ENCODE data around the gene CYP2U1. TPM values are rescaled to one million over a fixed set of nuclear protein-coding genes. Genes with fewer than 3 reads are reported as not detected.

The CYP2U1 gene
- total RNA-seq, 1 donor from 2014 or later, result 9.0 TPM

DNA sequence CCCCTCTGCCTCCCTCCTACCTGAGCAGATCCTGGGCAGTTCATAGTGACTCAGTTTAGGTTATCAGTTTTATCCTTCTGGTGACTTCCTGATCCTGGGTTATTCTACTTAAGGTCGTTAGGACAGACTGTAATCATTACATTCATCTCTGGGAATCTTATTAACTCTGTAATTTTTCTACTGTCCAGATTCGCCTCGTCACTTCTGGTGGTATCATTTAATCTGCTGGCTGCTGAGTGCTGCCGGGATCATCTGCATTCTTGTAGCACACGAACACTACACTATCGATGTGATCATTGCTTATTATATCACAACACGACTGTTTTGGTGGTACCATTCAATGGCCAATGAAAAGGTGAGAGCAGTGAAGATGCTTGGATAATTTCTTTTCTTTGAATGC, 23.0 kb upstream of the CYP2U1 start:
- H3K9me3 ChIP-seq, result no peaks in the 10 kb centered on the region
- TF ChIP-seq, protein P1, sequence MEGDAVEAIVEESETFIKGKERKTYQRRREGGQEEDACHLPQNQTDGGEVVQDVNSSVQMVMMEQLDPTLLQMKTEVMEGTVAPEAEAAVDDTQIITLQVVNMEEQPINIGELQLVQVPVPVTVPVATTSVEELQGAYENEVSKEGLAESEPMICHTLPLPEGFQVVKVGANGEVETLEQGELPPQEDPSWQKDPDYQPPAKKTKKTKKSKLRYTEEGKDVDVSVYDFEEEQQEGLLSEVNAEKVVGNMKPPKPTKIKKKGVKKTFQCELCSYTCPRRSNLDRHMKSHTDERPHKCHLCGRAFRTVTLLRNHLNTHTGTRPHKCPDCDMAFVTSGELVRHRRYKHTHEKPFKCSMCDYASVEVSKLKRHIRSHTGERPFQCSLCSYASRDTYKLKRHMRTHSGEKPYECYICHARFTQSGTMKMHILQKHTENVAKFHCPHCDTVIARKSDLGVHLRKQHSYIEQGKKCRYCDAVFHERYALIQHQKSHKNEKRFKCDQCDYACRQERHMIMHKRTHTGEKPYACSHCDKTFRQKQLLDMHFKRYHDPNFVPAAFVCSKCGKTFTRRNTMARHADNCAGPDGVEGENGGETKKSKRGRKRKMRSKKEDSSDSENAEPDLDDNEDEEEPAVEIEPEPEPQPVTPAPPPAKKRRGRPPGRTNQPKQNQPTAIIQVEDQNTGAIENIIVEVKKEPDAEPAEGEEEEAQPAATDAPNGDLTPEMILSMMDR (IDR thresholded peaks at IDR 0.05), result no peak
- no peaks in the 10 kb centered on the region for H3K27me3 ChIP-seq
- intact Hi-C loops (cut with DNase I), result no loop called here
- H3K4me1 ChIP-seq, result no peaks in the 10 kb centered on the region
- ATAC-seq (no peak), DNase-seq (no peak)
- no peak overlapping the region for H3K27ac ChIP-seq
- H3K36me3 ChIP-seq, result peaks cover 10% of the 10 kb centered on the region
- no peak overlapping the region for H3K4me3 ChIP-seq

DNA sequence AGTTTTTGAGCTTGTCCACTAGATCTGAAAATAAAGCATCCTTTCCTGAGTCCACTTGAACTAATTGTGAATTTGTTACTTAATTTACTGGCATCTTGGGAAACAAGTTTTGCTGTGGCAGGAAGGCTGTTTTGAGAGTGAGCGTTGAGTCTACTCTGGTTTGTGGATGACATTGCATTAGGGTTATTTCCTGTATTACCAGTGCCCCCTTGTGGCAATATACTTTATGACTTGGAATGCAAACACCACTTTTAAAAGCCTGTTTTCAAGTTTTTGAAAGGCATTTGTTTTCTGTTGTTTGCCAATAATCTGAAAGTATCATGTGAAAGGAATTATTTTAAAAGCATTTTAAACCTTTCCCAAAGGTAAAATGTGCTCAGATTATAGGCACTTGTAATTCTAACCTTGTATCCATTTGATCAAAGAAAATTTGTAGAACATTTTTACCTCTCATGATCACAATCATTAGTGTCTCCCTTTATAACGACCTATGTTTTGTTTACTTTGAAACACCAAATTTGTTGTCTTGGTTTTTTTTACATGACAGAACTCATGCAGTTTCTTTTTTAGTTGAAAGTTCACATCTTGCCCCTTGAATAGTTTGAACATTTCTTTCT, 18.0 kb upstream of the CYP2U1 start:
- Histone ChIP-seq H3K27me3 (no peaks in the 10 kb centered on the region), H3K4me1 (no peaks in the 10 kb centered on the region), H3K4me3 (no peak overlapping the region), H3K9me3 (no peaks in the 10 kb centered on the region), H3K27ac (no peak overlapping the region), H3K36me3 (peaks cover 6% of the 10 kb centered on the region)
- DNase-seq, result no peak
- peak; percentile 98 for ATAC-seq
- TF ChIP-seq, protein P1 (IDR thresholded peaks at IDR 0.05), result peak; percentile 83
- intact Hi-C loops (cut with DNase I), result loop anchor here (5.0 to 10.0 kb wide), 2 partner anchors 89 to 156 kb away; partner anchors contain the start of gene SGMS2

DNA sequence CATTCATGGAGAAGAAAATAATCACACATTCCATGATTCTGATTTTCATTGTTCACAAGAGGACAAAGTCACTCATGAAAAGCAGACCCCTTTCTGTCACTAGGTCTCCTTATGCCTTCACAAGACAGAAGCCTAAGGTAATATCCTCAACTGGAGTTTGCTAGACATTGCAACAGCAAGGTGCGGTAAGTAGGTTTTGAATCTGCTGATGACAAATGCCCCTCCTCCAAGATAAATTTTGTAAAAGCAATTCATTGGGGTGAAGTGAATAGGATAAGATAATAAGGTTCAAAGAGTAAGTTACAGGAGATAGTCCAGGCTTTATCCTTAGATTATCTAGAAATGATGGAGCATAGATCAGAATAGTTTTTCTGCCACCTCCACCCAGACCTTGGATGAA, 16.1 kb upstream of the CYP2U1 start:
- Histone ChIP-seq H3K27ac (no peak overlapping the region), H3K9me3 (peaks cover 6% of the 10 kb centered on the region), H3K27me3 (no peaks in the 10 kb centered on the region), H3K4me3 (no peak overlapping the region), H3K4me1 (no peaks in the 10 kb centered on the region), H3K36me3 (no peaks in the 10 kb centered on the region)
- intact Hi-C loops (cut with DNase I), result loop anchor here (10.0 kb wide), 1 partner anchor 90 kb away; the partner anchor contains the start of gene SGMS2
- DNase-seq, result no peak
- TF ChIP-seq, protein P1 (IDR thresholded peaks at IDR 0.05), result no peak
- no peak for ATAC-seq

GRCh38 chr4:107916623-107917022, 14.7 kb upstream of the CYP2U1 start:
- Histone ChIP-seq H3K4me3 (no peak overlapping the region), H3K27me3 (no peaks in the 10 kb centered on the region), H3K36me3 (no peaks in the 10 kb centered on the region), H3K4me1 (no peaks in the 10 kb centered on the region), H3K27ac (no peak overlapping the region), H3K9me3 (peaks cover 6% of the 10 kb centered on the region)
- ATAC-seq, result no peak
- intact Hi-C loops (cut with DNase I), result loop anchor here (10.0 kb wide), 1 partner anchor 92 kb away; the partner anchor contains the start of gene SGMS2
- TF ChIP-seq, protein P1 (IDR thresholded peaks at IDR 0.05), result no peak
- DNase-seq, result no peak

GRCh38 chr4:107917500-107917899, 13.8 kb upstream of the CYP2U1 start:
- intact Hi-C loops (cut with DNase I), result loop anchor here (10.0 kb wide), 1 partner anchor 93 kb away; the partner anchor contains the start of gene SGMS2

More at GRCh38 chr4:107917500-107917899, 13.8 kb upstream of the CYP2U1 start:
- TF ChIP-seq, protein P1 (IDR thresholded peaks at IDR 0.05), result no peak
- DNase-seq, result no peak
- no peak for ATAC-seq
- Histone ChIP-seq H3K27ac (no peak overlapping the region), H3K4me3 (no peak overlapping the region), H3K4me1 (no peaks in the 10 kb centered on the region), H3K9me3 (peaks cover 6% of the 10 kb centered on the region), H3K27me3 (no peaks in the 10 kb centered on the region), H3K36me3 (no peaks in the 10 kb centered on the region)
